IMR-90 (cell line): Measurements from ENCODE around the gene MUC5B. TPM values are rescaled to one million over a fixed set of nuclear protein-coding genes. Genes with fewer than 3 reads are reported as not detected.

Experiments used
- ATAC-seq: fragments of 200-7000 bp; cut with Tn5 transposase; 2 replicates; pipeline ENCODE4 v1.9.1; 2020; ENCODE audit warnings: low read depth, mild to moderate bottlenecking, moderate library complexity
- BruUV-seq: library from RNA; stranded (reverse); fragments of 400-500 nt; replicated peaks from 2 replicates; lab custom pipeline; 2021; lab: Mats Ljungman, UMichigan
- CTCF ChIA-PET: fragments of 300-600 bp; formaldehyde crosslinking; extraction: SDS; loops from one replicate; lab custom pipeline; 2021; ENCODE audit warnings: antibody characterized with exemption; lab: Yijun Ruan, JAX
- POLR2A ChIA-PET: fragments of 300-600 bp; sonication (Branson Sonifier 250); formaldehyde crosslinking; loops from one replicate; lab custom pipeline; 2022; ENCODE audit warnings: antibody characterized with exemption; ENCODE audit not compliant: unreplicated experiment; lab: Charles Lee
- DNase-seq: peaks from one replicate; pipeline ENCODE4 v3.0.0; 2013
- H2AFZ ChIP-seq: replicated peaks from 2 replicates; pipeline ENCODE3; 2013; ENCODE audit warnings: low read length, mild to moderate bottlenecking; ENCODE audit not compliant: poor library complexity
- H2AK5ac ChIP-seq: 2 replicates; pipeline ENCODE4 v1.6.1; 2013; ENCODE audit warnings: low read depth, low read length, inconsistent platforms
- H2AK9ac ChIP-seq: replicated peaks from 2 replicates; pipeline ENCODE3; 2013; ENCODE audit warnings: mild to moderate bottlenecking, low read depth, low read length, moderate library complexity; ENCODE audit not compliant: poor library complexity
- H2BK120ac ChIP-seq: 2 replicates; pipeline ENCODE4 v1.6.1; 2013; ENCODE audit warnings: low read depth, low read length, inconsistent platforms
- H2BK15ac ChIP-seq: 3 replicates; pipeline ENCODE4 v1.6.1; 2013; ENCODE audit warnings: low read depth, low read length, inconsistent platforms
- H2BK20ac ChIP-seq: 2 replicates; pipeline ENCODE4 v1.6.1; 2013; ENCODE audit warnings: low read depth, mild to moderate bottlenecking, inconsistent platforms, low read length, moderate library complexity
- H2BK5ac ChIP-seq: 2 replicates; pipeline ENCODE4 v1.6.1; 2013; ENCODE audit warnings: mild to moderate bottlenecking, low read depth, low read length, inconsistent platforms; ENCODE audit not compliant: poor library complexity, severe bottlenecking
- H3K14ac ChIP-seq: replicated peaks from 2 replicates; pipeline ENCODE4 v1.6.1; 2013; ENCODE audit warnings: low read depth, low read length, inconsistent platforms
- H3K18ac ChIP-seq: 2 replicates; pipeline ENCODE4 v1.6.1; 2013; ENCODE audit warnings: low read depth, low read length, control low read depth
- H3K23ac ChIP-seq: 2 replicates; pipeline ENCODE4 v1.6.1; 2013; ENCODE audit warnings: low read depth, low read length, inconsistent platforms
- H3K27ac ChIP-seq: 2 replicates; pipeline ENCODE4 v1.5.1; 2013; ENCODE audit warnings: mild to moderate bottlenecking, control low read depth, low read length; ENCODE audit not compliant: insufficient read depth
- H3K27me3 ChIP-seq: 2 replicates; pipeline ENCODE4 v1.6.1; 2013; ENCODE audit warnings: low read length; ENCODE audit not compliant: control insufficient read depth, insufficient read depth
- H3K36me3 ChIP-seq: 2 replicates; pipeline ENCODE4 v1.6.1; 2013; ENCODE audit warnings: low read length, mixed read lengths; ENCODE audit not compliant: control insufficient read depth, insufficient read depth
- H3K4ac ChIP-seq: 2 replicates; pipeline ENCODE4 v1.6.1; 2013; ENCODE audit warnings: low read depth, low read length, inconsistent platforms
- H3K4me1 ChIP-seq: 2 replicates; pipeline ENCODE4 v1.6.1; 2013; ENCODE audit warnings: low read length, mixed read lengths; ENCODE audit not compliant: control insufficient read depth, insufficient read depth
- H3K4me2 ChIP-seq: 2 replicates; pipeline ENCODE4 v1.6.1; 2013; ENCODE audit warnings: low read depth, mild to moderate bottlenecking, control low read depth, low read length, moderate library complexity
- H3K4me3 ChIP-seq: 2 replicates; pipeline ENCODE4 v1.5.1; 2013; ENCODE audit warnings: low read depth, mild to moderate bottlenecking, control low read depth, low read length, moderate library complexity; ENCODE audit not compliant: insufficient read depth
- H3K56ac ChIP-seq: 2 replicates; pipeline ENCODE4 v1.6.1; 2013; ENCODE audit warnings: low read length, inconsistent platforms; ENCODE audit not compliant: insufficient read depth; ENCODE audit errors: extremely low read depth
- H3K79me1 ChIP-seq, 2 experiments: 2 replicates each; pipeline ENCODE4 v1.6.1; 2013; ENCODE audit warnings: low read length in 2 of 2, inconsistent platforms in 1 of 2, low read depth in 1 of 2
- H3K9ac ChIP-seq: 2 replicates; pipeline ENCODE4 v1.6.1; 2013; ENCODE audit warnings: low read depth, low read length, control low read depth
- H3K9me1 ChIP-seq: 2 replicates; pipeline ENCODE4 v1.6.1; 2013; ENCODE audit warnings: low read length, inconsistent platforms; ENCODE audit not compliant: insufficient read depth
- H3K9me3 ChIP-seq: 2 replicates; pipeline ENCODE4 v1.6.1; 2013; ENCODE audit warnings: low read length; ENCODE audit not compliant: control insufficient read depth, insufficient read depth
- H4K20me1 ChIP-seq: 2 replicates; pipeline ENCODE4 v1.6.1; 2013; ENCODE audit warnings: low read length, inconsistent platforms; ENCODE audit not compliant: insufficient read depth
- H4K5ac ChIP-seq: 2 replicates; pipeline ENCODE4 v1.6.1; 2013; ENCODE audit warnings: mild to moderate bottlenecking, low read depth, low read length, control low read depth
- H4K8ac ChIP-seq, 2 experiments: 2 replicates each; pipeline ENCODE4 v1.6.1; 2013; ENCODE audit warnings: low read depth in 2 of 2, low read length in 2 of 2, control low read depth in 1 of 2, inconsistent platforms in 1 of 2
- H4K91ac ChIP-seq: 2 replicates; pipeline ENCODE4 v1.6.1; 2013; ENCODE audit warnings: low read depth, low read length, inconsistent platforms; ENCODE audit not compliant: insufficient read depth
- BHLHE40 ChIP-seq: fragments of 150-350 bp; IDR thresholded peaks from 2 replicates; pipeline ENCODE4 v1.6.1; 2016; ENCODE audit warnings: mild to moderate bottlenecking, low read depth, low read length
- CEBPB ChIP-seq: IDR thresholded peaks from 2 replicates; pipeline ENCODE4 v1.6.1; 2012; ENCODE audit warnings: low read depth, low read length, improper control_type of control experiment
- CHD1 ChIP-seq: IDR thresholded peaks from 2 replicates; pipeline ENCODE4 v1.6.1; 2012; ENCODE audit warnings: low read depth, low read length, improper control_type of control experiment
- FOS ChIP-seq: fragments of 150-350 bp; IDR thresholded peaks from 2 replicates; pipeline ENCODE4 v1.6.1; 2016; ENCODE audit warnings: low read depth, low read length
- MAFK ChIP-seq: IDR thresholded peaks from 2 replicates; pipeline ENCODE4 v1.6.1; 2012; ENCODE audit warnings: low read depth, low read length, improper control_type of control experiment
- MAZ ChIP-seq: IDR thresholded peaks from 2 replicates; pipeline ENCODE4 v1.6.1; 2012; ENCODE audit warnings: low read depth, mild to moderate bottlenecking, low read length, improper control_type of control experiment, moderate library complexity, borderline replicate concordance
- MXI1 ChIP-seq: IDR thresholded peaks from 2 replicates; pipeline ENCODE4 v1.6.1; 2012; ENCODE audit warnings: low read depth, mild to moderate bottlenecking, low read length, moderate library complexity, borderline replicate concordance
- NFE2L2 ChIP-seq: fragments of 150-350 bp; IDR thresholded peaks from 2 replicates; pipeline ENCODE4 v1.6.1; 2016; ENCODE audit warnings: low read depth, mild to moderate bottlenecking, low read length
- POLR2A ChIP-seq: IDR thresholded peaks from 2 replicates; pipeline ENCODE4 v1.6.1; 2012; ENCODE audit warnings: mild to moderate bottlenecking, low read depth, low read length
- RAD21 ChIP-seq: IDR thresholded peaks from 2 replicates; pipeline ENCODE4 v1.6.1; 2012; ENCODE audit warnings: low read length, improper control_type of control experiment
- RCOR1 ChIP-seq: IDR thresholded peaks from 2 replicates; pipeline ENCODE4 v1.6.1; 2012; ENCODE audit warnings: mild to moderate bottlenecking, low read length, improper control_type of control experiment; ENCODE audit not compliant: insufficient replicate concordance
- SMC3 ChIP-seq: fragments of 150-350 bp; IDR thresholded peaks from 2 replicates; pipeline ENCODE4 v1.6.1; 2016; ENCODE audit warnings: low read depth, mild to moderate bottlenecking, antibody characterized with exemption, low read length, moderate library complexity
- WGBS, 2 experiments: methylation state at CpG; one replicate each; pipeline versions ENCODE4 v1.1.5 to v1.1.7; 2013; ENCODE audit warnings: missing lambda C conversion rate in 2 of 2; ENCODE audit not compliant: insufficient read length in 1 of 2; ENCODE audit errors: extremely low coverage in 2 of 2; 5-methylcytosine and 5-hydroxymethylcytosine counted together
- dilution Hi-C: fragments of 300-500 bp; cut with HindIII; formaldehyde crosslinking; loops from one replicate; pipeline ENCODE4 v1.14.3; 2018; ENCODE audit warnings: low sequenced_read_pairs; ENCODE audit not compliant: unreplicated experiment
- in situ Hi-C: fragments of 300-500 bp; cut with MboI; formaldehyde crosslinking; loops from 3 replicates; pipeline ENCODE4 v1.14.3; 2019; ENCODE audit warnings: low sequenced_read_pairs, inconsistent platforms, mixed read lengths
- intact Hi-C: fragments of 100-400 bp; cut with micrococcal nuclease; formaldehyde crosslinking; loops from 2 replicates; pipeline ENCODE4 v1.10.0; 2022
- polyA plus RNA-seq, 3 experiments: library from polyadenylated mRNA; depleted of rRNA; stranded (reverse); fragments of >200 nt; gene quantifications; 2 replicates each; pipeline ENCODE4 v1.2.3, GENCODE V29; 2012; ENCODE audit warnings: low replicate concordance in 1 of 3
- total RNA-seq: library from RNA; depleted of rRNA; stranded (reverse); fragments of >200 nt; gene quantifications from 2 replicates; pipeline ENCODE4 v1.2.3, GENCODE V29; 2012
- TF ChIP-seq, protein P1 (sequence below): fragments of 150-350 bp; IDR thresholded peaks from 2 replicates; pipeline ENCODE4 v1.6.1; 2017; ENCODE audit warnings: mild to moderate bottlenecking, antibody characterized with exemption, low read length, low read depth
- TF ChIP-seq, protein P2 (sequence below): fragments of 150-350 bp; IDR thresholded peaks from 2 replicates; pipeline ENCODE4 v1.6.1; 2016; ENCODE audit warnings: low read depth, mild to moderate bottlenecking, low read length, moderate library complexity, borderline replicate concordance
- TF ChIP-seq, protein P3 (sequence below): conservative IDR thresholded peaks from 2 replicates; pipeline ENCODE4 v1.5.1; 2012; ENCODE audit warnings: mild to moderate bottlenecking, low read depth, low read length, improper control_type of control experiment

The MUC5B gene
- total and polyA plus RNA-seq, 2 of the 4 experiments (the other 2 are of a cell fraction): not detected

- Histone ChIP-seq H3K79me1 (no peaks in the 10 kb centered on the region), H2AK9ac (no peak overlapping the region), H3K9me1 (peaks cover 5% of the 10 kb centered on the region; the same call in 1 of the 2 replicates), H3K14ac (no peak overlapping the region), H3K4ac (no peak overlapping the region), H3K56ac (no peak overlapping the region), H2AFZ (no peak overlapping the region), H2BK120ac (no peak overlapping the region), H3K27me3 (no peaks in the 10 kb centered on the region), H2BK5ac (no peak overlapping the region), H3K36me3 (no peaks in the 10 kb centered on the region), H2AK5ac (no peak overlapping the region), H3K9ac (no peak overlapping the region), H4K91ac (no peak overlapping the region), H3K23ac (no peak overlapping the region), H2BK15ac (no peak overlapping the region), H3K18ac (no peak overlapping the region), H4K20me1 (no peaks in the 10 kb centered on the region), H2BK20ac (no peak overlapping the region), H4K5ac (no peak overlapping the region), H3K27ac (no peak overlapping the region), H3K4me3 (no peak overlapping the region), H3K4me2 (no peak overlapping the region), H3K4me1 (peaks cover 11% of the 10 kb centered on the region), H4K8ac (no peak overlapping the region), H3K9me3 (no peaks in the 10 kb centered on the region)
- no CpG with 5 or more reads among the region's 10 CpGs for WGBS, 2 experiments
- ChIA-PET POLR2A (no interaction called here), CTCF (no interaction called here)
- TF ChIP-seq MAFK (no peak), MXI1 (no peak), MAZ (no peak), FOS (no peak), NFE2L2 (no peak), CHD1 (no peak), POLR2A (no peak), RCOR1 (no peak), RAD21 (no peak), BHLHE40 (no peak), CEBPB (no peak), SMC3 (no peak)
- TF ChIP-seq, protein P1, sequence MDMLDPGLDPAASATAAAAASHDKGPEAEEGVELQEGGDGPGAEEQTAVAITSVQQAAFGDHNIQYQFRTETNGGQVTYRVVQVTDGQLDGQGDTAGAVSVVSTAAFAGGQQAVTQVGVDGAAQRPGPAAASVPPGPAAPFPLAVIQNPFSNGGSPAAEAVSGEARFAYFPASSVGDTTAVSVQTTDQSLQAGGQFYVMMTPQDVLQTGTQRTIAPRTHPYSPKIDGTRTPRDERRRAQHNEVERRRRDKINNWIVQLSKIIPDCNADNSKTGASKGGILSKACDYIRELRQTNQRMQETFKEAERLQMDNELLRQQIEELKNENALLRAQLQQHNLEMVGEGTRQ: no peak
- TF ChIP-seq, protein P2, sequence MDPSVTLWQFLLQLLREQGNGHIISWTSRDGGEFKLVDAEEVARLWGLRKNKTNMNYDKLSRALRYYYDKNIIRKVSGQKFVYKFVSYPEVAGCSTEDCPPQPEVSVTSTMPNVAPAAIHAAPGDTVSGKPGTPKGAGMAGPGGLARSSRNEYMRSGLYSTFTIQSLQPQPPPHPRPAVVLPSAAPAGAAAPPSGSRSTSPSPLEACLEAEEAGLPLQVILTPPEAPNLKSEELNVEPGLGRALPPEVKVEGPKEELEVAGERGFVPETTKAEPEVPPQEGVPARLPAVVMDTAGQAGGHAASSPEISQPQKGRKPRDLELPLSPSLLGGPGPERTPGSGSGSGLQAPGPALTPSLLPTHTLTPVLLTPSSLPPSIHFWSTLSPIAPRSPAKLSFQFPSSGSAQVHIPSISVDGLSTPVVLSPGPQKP: no peak
- TF ChIP-seq, protein P3, sequence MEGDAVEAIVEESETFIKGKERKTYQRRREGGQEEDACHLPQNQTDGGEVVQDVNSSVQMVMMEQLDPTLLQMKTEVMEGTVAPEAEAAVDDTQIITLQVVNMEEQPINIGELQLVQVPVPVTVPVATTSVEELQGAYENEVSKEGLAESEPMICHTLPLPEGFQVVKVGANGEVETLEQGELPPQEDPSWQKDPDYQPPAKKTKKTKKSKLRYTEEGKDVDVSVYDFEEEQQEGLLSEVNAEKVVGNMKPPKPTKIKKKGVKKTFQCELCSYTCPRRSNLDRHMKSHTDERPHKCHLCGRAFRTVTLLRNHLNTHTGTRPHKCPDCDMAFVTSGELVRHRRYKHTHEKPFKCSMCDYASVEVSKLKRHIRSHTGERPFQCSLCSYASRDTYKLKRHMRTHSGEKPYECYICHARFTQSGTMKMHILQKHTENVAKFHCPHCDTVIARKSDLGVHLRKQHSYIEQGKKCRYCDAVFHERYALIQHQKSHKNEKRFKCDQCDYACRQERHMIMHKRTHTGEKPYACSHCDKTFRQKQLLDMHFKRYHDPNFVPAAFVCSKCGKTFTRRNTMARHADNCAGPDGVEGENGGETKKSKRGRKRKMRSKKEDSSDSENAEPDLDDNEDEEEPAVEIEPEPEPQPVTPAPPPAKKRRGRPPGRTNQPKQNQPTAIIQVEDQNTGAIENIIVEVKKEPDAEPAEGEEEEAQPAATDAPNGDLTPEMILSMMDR: no peak
- no peak for DNase-seq
- BruUV-seq: no TSS peak
- dilution Hi-C loops (no loop called here), in situ Hi-C loops (no loop called here), intact Hi-C loops (loop anchor here (5.0 kb wide), 1 partner anchor 127 kb away; the partner anchor contains the start of gene BRSK2)
- peak; percentile 40 for ATAC-seq
Observed at GRCh38 chr11:1260023-1260501, 37.2 kb downstream of the MUC5B start.
